Fibroblast of the aortic adventitia (primary cell): ENCODE data around the gene NKIRAS1. TPM values are rescaled to one million over a fixed set of nuclear protein-coding genes. Genes with fewer than 3 reads are reported as not detected.

Source experiments
- DNase-seq: peaks from one replicate; pipeline ENCODE4 v3.0.0-alpha.2; 2010; ENCODE audit warnings: low read depth
- H3K4me3 ChIP-seq: 2 replicates; pipeline ENCODE4 v1.5.1; 2011; ENCODE audit warnings: low read depth, mild to moderate bottlenecking, control low read depth, low read length, moderate library complexity
- total RNA-seq: library from RNA; depleted of rRNA; stranded (reverse); fragments of >200 nt; gene quantifications from 2 replicates; pipeline ENCODE4 v1.2.3, GENCODE V29; 2012; ENCODE audit warnings: low replicate concordance
- TF ChIP-seq, protein P1 (sequence below): IDR thresholded peaks from 2 replicates; pipeline ENCODE4 v1.5.1; 2011; ENCODE audit warnings: mild to moderate bottlenecking, low read length, control low read depth, inconsistent platforms; ENCODE audit not compliant: insufficient read depth

Gene NKIRAS1
- 20.9 and 35.8 TPM in 2 replicates for total RNA-seq

- peak; percentile 96 for DNase-seq
- H3K4me3 ChIP-seq = peak within 1 kb of the TSS; percentile 91
- TF ChIP-seq, protein P1, sequence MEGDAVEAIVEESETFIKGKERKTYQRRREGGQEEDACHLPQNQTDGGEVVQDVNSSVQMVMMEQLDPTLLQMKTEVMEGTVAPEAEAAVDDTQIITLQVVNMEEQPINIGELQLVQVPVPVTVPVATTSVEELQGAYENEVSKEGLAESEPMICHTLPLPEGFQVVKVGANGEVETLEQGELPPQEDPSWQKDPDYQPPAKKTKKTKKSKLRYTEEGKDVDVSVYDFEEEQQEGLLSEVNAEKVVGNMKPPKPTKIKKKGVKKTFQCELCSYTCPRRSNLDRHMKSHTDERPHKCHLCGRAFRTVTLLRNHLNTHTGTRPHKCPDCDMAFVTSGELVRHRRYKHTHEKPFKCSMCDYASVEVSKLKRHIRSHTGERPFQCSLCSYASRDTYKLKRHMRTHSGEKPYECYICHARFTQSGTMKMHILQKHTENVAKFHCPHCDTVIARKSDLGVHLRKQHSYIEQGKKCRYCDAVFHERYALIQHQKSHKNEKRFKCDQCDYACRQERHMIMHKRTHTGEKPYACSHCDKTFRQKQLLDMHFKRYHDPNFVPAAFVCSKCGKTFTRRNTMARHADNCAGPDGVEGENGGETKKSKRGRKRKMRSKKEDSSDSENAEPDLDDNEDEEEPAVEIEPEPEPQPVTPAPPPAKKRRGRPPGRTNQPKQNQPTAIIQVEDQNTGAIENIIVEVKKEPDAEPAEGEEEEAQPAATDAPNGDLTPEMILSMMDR = peak; percentile 73
These were observed at the start of gene NKIRAS1, which contains the start of gene RPL15 for GRCh38 chr3:23916886-23917678. Gene NKIRAS1, minus strand, starts transcription at chr3:23916990. Its CDS starts 6,086 bp downstream, at chr3:23910904. Gene RPL15, plus strand, starts transcription at chr3:23917132. Its CDS starts 728 bp downstream, at chr3:23917860.

GRCh38 chr3:23966328-23966727, 49.5 kb upstream of the NKIRAS1 start:
- TF ChIP-seq, protein P1 = no peak
- peak; percentile 81 for DNase-seq
- H3K4me3 ChIP-seq = no peak overlapping the region

DNA sequence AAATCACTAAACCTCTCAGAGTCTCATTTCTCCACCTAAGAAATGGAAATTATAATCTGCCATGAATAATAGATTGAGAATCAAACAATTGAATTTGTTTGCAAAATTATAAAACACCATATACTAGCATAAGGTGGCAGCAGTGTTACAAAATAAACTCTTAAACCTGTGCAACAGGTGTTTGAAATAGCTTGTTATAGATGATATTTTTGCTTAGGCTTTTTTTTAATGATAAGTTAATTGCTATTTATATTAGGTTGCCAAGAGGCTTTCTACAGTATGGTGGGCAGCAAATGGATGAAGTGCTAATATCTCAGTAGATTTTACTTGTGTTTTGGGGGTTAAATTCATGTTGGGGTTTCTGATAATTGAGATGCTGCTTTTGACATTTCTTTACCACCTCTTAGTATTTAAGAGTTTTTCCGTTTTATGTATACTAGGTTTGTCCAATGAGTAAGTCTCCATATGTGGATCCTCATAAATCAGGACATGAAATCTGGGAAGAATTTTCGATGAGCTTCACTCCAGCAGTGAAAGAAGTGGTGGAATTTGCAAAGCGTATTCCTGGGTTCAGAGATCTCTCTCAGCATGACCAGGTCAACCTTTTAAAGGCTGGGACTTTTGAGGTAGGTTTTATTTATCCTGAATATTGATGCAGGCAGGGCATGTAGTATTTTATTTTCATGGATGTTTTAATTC, 47.9 kb upstream of the NKIRAS1 start:
- no peak for DNase-seq
- H3K4me3 ChIP-seq = no peak overlapping the region
- TF ChIP-seq, protein P1 = no peak

GRCh38 chr3:23961913-23962312, 45.1 kb upstream of the NKIRAS1 start:
- DNase-seq = no peak

DNA sequence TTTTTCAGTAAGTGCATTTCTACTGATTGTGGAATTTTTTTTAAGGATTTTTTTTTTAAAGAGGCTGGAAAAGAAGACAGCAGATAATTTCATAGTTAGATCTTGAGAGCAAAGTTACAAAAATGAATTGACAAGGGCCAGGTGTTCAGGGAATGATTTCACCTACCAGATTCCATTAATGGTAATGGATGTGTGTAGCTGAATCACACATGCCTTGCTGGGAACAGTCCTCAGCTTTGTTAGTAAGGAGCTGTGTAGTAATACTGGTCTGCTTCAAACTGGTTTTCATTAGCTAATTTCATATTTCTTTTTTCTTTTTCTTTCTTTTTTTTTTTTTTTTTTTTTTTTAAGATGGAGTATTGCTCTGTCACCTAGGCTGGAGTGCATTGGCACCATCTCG, 44.3 kb upstream of the NKIRAS1 start:
- TF ChIP-seq, protein P1 = no peak
- H3K4me3 ChIP-seq = no peak overlapping the region
- DNase-seq = no peak

More at GRCh38 chr3:23961913-23962312, 45.1 kb upstream of the NKIRAS1 start:
- TF ChIP-seq, protein P1 = no peak
- H3K4me3 ChIP-seq = no peak overlapping the region

- no peak for DNase-seq
These were observed 43.9 kb upstream of the NKIRAS1 start for GRCh38 chr3:23960649-23961048.

More at GRCh38 chr3:23960649-23961048, 43.9 kb upstream of the NKIRAS1 start:
- H3K4me3 ChIP-seq = no peak overlapping the region
- TF ChIP-seq, protein P1 = no peak
